GM11168 (cell line): Measurements from ENCODE around the gene C1orf167.
"Not testable (repeated sequence)": the region's sequence is repeated elsewhere in the genome, so short reads cannot be mapped to it uniquely, and the experiment has no call there.

Experiments
- in situ Hi-C: fragments of 300-500 bp; cut with MboI; formaldehyde crosslinking; loops from one replicate; pipeline ENCODE4 v1.12.0; 2022; ENCODE audit warnings: low sequenced_read_pairs; ENCODE audit not compliant: unreplicated experiment

The C1orf167 gene

GRCh38 chr1:11799099-11799498 is 37.1 kb downstream of the C1orf167 start:
- in situ Hi-C loops = no loop called here

GRCh38 chr1:11799896-11800295 is 37.9 kb downstream of the C1orf167 start:
- in situ Hi-C loops = no loop called here

GRCh38 chr1:11800391-11800755 is 38.4 kb downstream of the C1orf167 start:
- in situ Hi-C loops = no loop called here

GRCh38 chr1:11800756-11801433 is 38.9 kb downstream of the C1orf167 start:
- in situ Hi-C loops = no loop called here

- in situ Hi-C loops = no loop called here
Measured at GRCh38 chr1:11802616-11802972, 40.6 kb downstream of the C1orf167 start.

- in situ Hi-C loops = no loop called here
Measured at GRCh38 chr1:11802973-11803885, 41.2 kb downstream of the C1orf167 start.

- in situ Hi-C loops = not testable (repeated sequence)
Measured at GRCh38 chr1:11803924-11804665, 42.1 kb downstream of the C1orf167 start.

- in situ Hi-C loops = no loop called here
Measured at GRCh38 chr1:11804666-11805421, 42.9 kb downstream of the C1orf167 start.

- in situ Hi-C loops = no loop called here
Measured at GRCh38 chr1:11805422-11806306, 43.7 kb downstream of the C1orf167 start, which contains the start of the genes CLCN6 and MTHFR. CLCN6 (plus strand) TSS chr1:11806191; CDS start chr1:11806263, 72 bp downstream. MTHFR (minus strand) TSS chr1:11805964; CDS start chr1:11803116, 2,848 bp downstream.

- in situ Hi-C loops = no loop called here
Measured at GRCh38 chr1:11806307-11806936, 44.4 kb downstream of the C1orf167 start.

- in situ Hi-C loops = no loop called here
Measured at GRCh38 chr1:11807133-11807532, 45.1 kb downstream of the C1orf167 start.

GRCh38 chr1:11813021-11813420 is 51.0 kb downstream of the C1orf167 start:
- in situ Hi-C loops = no loop called here

- in situ Hi-C loops = no loop called here
Measured at GRCh38 chr1:11817192-11817591, 55.2 kb downstream of the C1orf167 start.

- in situ Hi-C loops = no loop called here
Measured at GRCh38 chr1:11822091-11822490, 60.1 kb downstream of the C1orf167 start.

- in situ Hi-C loops = no loop called here
Measured at GRCh38 chr1:11823366-11824137, 61.6 kb downstream of the C1orf167 start.

- in situ Hi-C loops = no loop called here
Measured at GRCh38 chr1:11825131-11825530, 63.1 kb downstream of the C1orf167 start.

GRCh38 chr1:11826946-11827345 is 65.0 kb downstream of the C1orf167 start:
- in situ Hi-C loops = no loop called here

- in situ Hi-C loops = no loop called here
Measured at GRCh38 chr1:11828511-11828910, 66.5 kb downstream of the C1orf167 start.
